Fibroblast of skin of scalp (primary cell): ENCODE data around the gene AXIN1.
"Not testable (repeated sequence)": the region's sequence is repeated elsewhere in the genome, so short reads cannot be mapped to it uniquely, and the experiment has no call there.

ENCODE experiments used
- DNase-seq: peaks from one replicate; pipeline ENCODE4 v3.0.0-alpha.2; 2013

Gene AXIN1

GRCh38 chr16:331181-331814 lies 21.2 kb downstream of the AXIN1 start:
- not testable (repeated sequence) for DNase-seq

DNA sequence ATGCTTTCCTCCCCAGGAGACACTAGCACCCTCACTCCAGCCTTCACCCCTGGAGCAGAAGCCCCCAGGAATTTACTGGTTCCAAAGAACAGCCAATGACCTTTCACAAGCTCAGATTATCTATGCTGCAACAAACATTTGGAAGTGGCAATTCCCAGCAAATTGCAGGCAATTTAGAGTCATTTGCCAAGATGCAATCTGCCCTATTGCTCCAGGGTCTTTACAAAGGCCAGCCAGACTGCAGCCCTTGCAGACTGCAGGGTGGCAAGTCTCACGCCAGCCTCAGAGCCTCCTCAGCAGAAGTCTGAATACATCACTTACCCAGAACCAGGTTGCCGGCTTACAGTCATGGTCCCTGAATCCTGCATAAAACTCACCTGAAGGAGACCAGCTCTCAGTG lies 21.8 kb downstream of the AXIN1 start:
- no peak for DNase-seq

DNA sequence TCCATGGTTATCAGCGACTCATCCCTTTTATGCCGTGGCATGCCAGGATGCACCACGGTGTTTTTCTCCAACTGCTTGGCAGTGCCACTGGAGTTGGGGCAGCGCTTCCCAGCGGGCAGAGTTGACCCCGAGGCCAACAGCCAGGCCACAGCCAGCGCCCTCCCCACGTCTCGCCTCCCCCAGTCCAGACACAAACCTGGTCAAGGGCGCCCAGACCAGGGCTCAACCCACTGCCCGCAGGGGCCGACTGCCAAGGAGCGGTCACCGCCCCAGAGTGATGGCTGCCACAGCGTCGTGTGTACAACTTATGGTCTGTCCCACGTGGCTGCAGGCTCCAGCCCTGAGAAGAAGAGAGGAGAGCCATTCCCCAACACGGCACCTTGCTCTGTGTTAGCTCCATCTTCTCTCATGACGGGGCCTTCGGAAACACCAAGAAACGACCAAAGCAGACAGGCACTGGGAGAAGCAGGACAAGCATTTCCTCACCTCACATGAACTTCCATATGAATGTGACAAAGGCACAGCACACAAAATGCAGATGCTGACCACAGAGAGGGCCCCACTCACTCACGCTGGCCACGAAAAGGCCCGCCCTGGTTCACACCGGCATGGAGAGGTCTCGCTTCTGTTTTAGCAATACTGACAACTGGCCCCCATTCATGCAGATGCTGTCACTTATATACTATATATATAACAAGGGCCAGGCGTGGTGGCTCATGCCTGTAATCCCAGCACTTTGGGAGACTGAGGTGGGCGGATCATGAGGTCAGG lies 27.0 kb downstream of the AXIN1 start:
- DNase-seq, result no peak

GRCh38 chr16:324451-325334 lies 27.8 kb downstream of the AXIN1 start:
- DNase-seq, result no peak

DNA sequence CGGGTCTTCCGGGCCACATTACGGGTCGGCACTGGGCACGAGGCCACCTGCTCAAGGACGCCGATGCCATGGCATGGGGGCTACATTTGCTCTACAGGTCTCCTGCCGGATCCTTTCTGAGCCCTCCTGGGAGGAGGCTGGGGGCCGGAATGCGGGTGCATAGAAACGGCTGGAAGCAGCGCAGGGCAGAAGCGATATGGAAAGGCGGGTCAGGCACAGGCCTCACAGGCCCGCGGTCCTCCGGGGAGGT lies 28.4 kb downstream of the AXIN1 start:
- no peak for DNase-seq

DNA sequence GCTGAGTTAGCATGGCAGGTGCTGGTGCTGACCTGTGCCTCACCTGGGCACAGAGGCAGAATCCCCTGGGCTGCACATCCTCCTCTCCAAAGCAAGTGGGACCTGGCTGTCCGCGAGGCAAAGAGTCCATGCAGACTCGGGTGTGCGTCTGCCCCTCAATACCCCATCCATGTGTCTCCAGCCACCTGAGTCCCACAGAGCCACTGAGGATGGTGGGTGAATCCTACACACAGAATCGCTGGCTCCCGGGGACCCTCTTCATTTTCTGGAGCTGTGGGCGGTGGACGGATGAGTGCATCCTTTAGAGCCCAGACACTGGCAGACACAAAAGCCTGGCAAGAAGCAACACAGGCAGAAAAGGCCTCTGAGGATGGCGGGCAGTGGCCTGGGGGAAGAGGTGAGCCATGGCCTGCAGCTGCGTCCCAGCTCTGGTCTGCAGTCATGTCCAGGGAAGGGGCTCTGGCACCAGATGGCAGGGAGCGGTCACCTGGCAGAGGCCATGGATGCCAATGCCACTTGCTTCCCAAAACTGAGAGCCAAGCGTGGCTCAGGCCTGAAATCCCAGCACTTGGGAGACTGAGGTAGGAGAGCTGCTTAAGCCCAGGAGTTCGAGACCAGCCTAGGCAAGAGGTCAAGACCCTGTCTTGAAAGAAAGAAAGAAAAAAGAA lies 29.9 kb downstream of the AXIN1 start:
- no peak for DNase-seq

DNA sequence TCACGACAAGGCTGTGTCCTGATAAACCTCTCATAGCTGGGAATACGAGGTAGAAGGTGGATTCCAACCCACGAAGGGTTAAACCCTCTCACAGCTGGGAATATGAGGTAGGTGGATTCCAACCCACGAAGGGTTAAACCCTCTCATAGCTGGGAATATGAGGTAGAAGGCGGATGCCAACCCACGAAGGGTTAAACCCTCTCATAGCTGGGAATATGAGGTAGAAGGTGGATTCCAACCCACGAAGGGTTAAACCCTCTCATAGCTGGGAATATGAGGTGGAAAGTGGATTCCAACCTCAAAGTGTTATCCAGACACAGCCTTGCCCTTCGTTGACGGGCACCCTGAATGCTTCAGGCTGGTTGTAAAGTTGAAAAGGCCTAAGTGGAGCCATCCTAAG lies 31.0 kb downstream of the AXIN1 start:
- DNase-seq, result no peak

DNA sequence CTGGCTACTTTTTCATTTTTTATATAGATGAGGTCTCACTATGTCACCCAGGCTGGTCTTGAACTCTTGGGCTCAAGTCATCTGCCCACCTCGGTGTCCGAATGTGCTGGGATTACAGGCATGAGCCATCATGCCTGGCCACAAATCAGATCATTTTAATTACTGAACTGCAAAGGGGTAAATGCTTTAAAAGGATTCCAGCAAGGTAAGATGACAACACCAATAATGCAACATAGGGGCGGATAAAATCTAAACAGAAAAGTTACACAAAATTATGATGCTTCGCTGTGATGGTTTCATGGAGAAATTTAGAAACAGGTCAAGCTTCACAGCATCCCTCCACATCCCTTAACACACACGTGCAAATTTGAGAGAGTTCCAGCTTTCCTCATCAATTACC lies 32.3 kb downstream of the AXIN1 start:
- no peak for DNase-seq

DNA sequence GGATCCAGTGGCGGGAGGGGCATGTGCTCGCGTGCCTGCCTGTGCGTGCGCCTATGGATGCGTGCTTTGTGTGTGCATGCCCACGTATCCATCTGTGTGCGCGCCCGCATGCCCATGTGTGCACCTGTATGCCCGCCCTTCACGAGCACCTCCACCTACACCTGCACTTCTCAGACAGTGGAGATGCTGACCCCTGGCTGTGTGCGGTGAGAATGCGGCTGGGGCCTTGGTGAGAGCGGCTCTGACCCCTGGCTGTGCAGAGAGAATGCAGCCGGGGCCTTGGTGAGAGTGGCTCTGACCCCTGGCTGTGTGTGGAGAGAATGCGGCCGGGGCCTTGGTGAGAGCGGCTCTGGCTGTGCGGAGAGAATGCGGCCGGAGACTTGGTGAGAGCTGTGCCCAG lies 33.9 kb downstream of the AXIN1 start:
- DNase-seq, result no peak

- DNase-seq, result no peak
Observed at GRCh38 chr16:317583-317982, 34.9 kb downstream of the AXIN1 start.

GRCh38 chr16:316741-317464 lies 35.6 kb downstream of the AXIN1 start:
- no peak for DNase-seq

DNA sequence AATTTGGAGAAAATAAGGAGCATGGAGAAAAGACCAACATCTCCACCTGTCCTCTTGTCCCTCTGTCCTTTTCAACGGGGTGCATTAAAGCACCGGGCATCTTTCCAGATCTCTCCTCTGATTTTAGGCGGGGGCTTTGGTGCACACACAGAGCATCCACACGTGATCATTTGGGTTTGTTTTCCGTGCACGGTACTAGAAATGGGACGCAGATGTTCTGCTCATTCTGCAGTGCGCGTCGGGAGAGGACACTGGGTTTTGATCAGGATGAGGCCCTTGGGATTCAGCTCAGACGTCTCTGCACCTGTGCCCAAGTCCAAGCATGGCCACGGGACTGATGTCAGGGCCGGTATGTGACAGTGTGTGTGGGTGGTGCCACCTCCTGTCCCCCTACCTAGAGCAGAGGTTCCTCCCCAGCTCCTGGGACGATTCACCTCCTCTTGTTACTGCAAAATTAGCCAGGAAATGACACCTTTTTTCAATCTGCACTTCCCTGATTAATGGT lies 37.7 kb downstream of the AXIN1 start:
- DNase-seq, result no peak

GRCh38 chr16:314351-314750 lies 38.2 kb downstream of the AXIN1 start:
- no peak for DNase-seq

DNA sequence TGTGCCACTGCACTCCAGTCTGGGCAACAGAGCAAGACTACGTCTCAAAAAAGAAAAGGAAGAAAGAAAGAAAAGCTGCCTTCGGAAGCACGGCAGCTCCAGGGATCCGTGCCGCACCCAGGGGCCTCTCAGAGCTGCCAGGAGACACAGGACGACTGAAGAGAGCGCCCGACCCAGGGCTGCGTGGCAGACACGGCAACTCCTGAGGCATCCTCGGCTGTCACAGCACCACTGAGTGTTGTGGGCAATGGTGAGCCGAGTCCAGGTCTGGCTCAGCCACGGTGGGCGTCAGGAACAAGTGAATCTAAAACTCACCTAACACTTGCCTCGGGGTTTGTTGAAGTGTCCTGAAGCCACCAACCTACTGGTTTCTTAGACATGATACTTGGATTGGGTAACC lies 40.8 kb downstream of the AXIN1 start:
- no peak for DNase-seq

DNA sequence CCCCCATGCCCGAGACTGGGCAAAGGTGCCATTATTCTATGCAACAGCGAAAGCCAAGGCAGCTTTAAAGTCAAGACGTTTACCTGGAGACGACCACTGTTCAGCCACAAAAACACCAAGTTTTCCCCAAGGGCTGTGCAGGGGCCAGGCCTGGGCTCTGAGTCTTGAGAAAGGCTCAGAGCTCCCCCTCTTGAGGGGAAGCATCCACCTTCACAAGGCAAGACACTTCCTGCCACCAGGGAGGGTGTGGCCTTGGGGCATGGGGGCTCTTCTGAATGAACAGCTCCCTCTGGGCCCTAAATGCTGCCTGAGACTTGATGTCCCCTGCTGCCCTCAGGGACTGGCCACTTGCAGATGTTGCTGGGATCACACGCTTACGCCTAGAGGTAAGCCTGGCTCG lies 43.0 kb downstream of the AXIN1 start:
- no peak for DNase-seq

DNA sequence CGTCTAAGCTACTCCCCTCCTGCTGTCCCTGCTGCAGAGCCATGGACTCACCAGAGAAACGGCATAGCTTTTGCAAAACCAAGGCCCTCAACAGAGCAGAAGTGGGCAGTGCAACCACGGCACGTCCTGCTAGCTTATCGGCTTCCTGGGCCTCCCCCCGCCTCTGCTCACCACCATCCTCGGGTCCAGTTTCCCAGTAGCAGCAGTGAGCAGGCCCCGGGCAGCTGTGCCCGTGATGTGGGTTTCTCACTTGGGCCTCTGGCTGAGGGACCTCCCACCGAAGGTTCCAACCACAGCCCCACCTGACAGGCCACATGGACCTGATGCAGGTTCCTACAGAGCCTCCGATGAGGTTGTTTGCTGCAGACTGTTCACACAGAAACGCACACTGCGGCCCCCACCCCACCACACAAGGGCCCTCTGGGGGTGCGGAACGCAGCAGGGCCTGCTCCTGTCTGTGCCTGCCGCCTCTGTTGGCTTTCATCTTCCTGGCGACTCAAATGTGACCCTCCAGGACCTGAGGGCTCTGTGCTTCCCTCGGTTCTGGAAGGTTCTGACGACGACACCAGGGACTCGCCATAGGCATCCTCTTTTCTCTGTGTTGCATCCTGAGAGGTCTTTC lies 44.7 kb downstream of the AXIN1 start:
- DNase-seq, result no peak

GRCh38 chr16:306911-307370 lies 45.6 kb downstream of the AXIN1 start:
- no peak for DNase-seq

DNA sequence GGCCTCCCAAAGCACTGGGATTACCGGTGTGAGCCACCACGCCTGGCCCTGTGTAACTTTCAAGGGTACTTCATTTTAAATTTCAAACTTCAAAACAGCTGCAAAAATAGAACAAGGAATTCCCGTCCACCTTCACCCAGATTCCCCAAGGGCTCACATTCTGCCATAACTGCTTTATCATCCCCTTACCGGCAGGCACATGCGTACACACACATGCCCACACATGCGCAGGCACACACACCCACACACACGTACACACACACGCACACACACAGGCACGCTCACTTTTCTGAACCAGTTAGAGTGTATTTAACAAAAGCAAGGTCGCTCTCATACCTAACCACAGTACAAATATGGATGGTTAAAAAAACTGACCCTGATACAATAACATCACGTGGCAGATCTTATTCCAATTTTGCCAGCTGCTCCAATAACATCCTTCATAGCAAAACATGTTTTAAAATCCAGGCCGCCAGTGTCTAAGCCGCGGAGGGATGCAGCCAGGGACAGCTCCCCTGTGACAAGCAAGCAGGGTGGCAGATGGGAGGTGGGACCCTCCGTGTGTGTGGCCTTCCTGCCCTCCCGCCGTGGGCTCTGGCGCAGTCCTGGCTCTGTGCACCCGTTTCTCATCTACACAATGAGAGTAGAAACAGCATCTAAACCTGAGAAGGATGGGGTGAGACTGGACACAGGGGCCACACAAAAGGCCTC lies 46.5 kb downstream of the AXIN1 start:
- DNase-seq, result no peak

- DNase-seq, result no peak
Observed at GRCh38 chr16:303760-304505, 48.6 kb downstream of the AXIN1 start.

- DNase-seq, result no peak
Observed at GRCh38 chr16:301950-302349, 50.6 kb downstream of the AXIN1 start.
